H1 (cell line): ENCODE measurements around the gene CCDC174. TPM values are rescaled to one million over a fixed set of nuclear protein-coding genes. Genes with fewer than 3 reads are reported as not detected.

Experiments used
- CTCF ChIA-PET: fragments of 300-600 bp; sonication (Branson Sonifier 250); formaldehyde crosslinking; loops from one replicate; lab custom pipeline; 2021; ENCODE audit not compliant: partially characterized antibody; lab: Charles Lee
- POLR2A ChIA-PET: fragments of 300-600 bp; sonication (Branson Sonifier 250); formaldehyde crosslinking; loops from one replicate; lab custom pipeline; 2021; ENCODE audit warnings: inconsistent platforms; ENCODE audit not compliant: partially characterized antibody; lab: Charles Lee
- DNase-seq, 2 experiments: peaks; one replicate each; pipeline versions ENCODE4 v3.0.0 to v3.0.0-alpha.2; 2010 to 2022; ENCODE audit warnings: low spot score in 2 of 2, low read depth in 1 of 2, mixed read lengths in 1 of 2
- FAIRE-seq: peaks from 2 replicates; lab custom pipeline; 2011; peaks lifted over from hg19 to GRCh38; lab: Jason Lieb, UNC
- H2AFZ ChIP-seq: 2 replicates; pipeline ENCODE4 v1.8.1; 2012; ENCODE audit warnings: low read length, inconsistent platforms
- H2AK5ac ChIP-seq: 2 replicates; pipeline ENCODE4 v1.6.1; 2013; ENCODE audit warnings: low read depth, low read length
- H2BK120ac ChIP-seq: replicated peaks from 2 replicates; pipeline ENCODE3; 2013; ENCODE audit warnings: low read depth, low read length, inconsistent platforms
- H2BK12ac ChIP-seq: 2 replicates; pipeline ENCODE4 v1.6.1; 2013; ENCODE audit warnings: low read depth, low read length
- H2BK15ac ChIP-seq: 2 replicates; pipeline ENCODE4 v1.6.1; 2013; ENCODE audit warnings: low read length
- H2BK20ac ChIP-seq: 2 replicates; pipeline ENCODE4 v1.6.1; 2013; ENCODE audit warnings: low read length
- H2BK5ac ChIP-seq: 2 replicates; pipeline ENCODE4 v1.6.1; 2013; ENCODE audit warnings: low read depth, low read length
- H3K14ac ChIP-seq: 2 replicates; pipeline ENCODE4 v1.6.1; 2013; ENCODE audit warnings: inconsistent platforms; ENCODE audit not compliant: insufficient read length
- H3K18ac ChIP-seq: 2 replicates; pipeline ENCODE4 v1.6.1; 2013; ENCODE audit warnings: low read length; ENCODE audit errors: extremely low read depth
- H3K23ac ChIP-seq: 2 replicates; pipeline ENCODE4 v1.6.1; 2013; ENCODE audit warnings: inconsistent platforms; ENCODE audit not compliant: insufficient read length
- H3K23me2 ChIP-seq: 2 replicates; pipeline ENCODE4 v1.6.1; 2013; ENCODE audit warnings: low read depth, low read length
- H3K27ac ChIP-seq: 2 replicates; pipeline ENCODE4 v1.6.1; 2011; ENCODE audit warnings: low read depth, low read length, inconsistent platforms
- H3K27me3 ChIP-seq, 4 experiments: replicated peaks in 1 of 4; 1 replicate in 1 of 4; 2 replicates in 3 of 4; pipeline versions ENCODE4 v1.6.1 to v1.8.1; 2011 to 2013; ENCODE audit warnings: low read length in 3 of 4, mild to moderate bottlenecking in 3 of 4, inconsistent platforms in 2 of 4, mixed read lengths in 2 of 4, moderate library complexity in 1 of 4; ENCODE audit not compliant: control insufficient read depth in 3 of 4, insufficient read depth in 3 of 4; ENCODE audit errors: extremely low read depth in 1 of 4
- H3K36me3 ChIP-seq, 4 experiments: 2 replicates each; pipeline versions ENCODE4 v1.6.1 to v1.8.1; 2011 to 2013; ENCODE audit warnings: mild to moderate bottlenecking in 4 of 4, low read length in 3 of 4, moderate library complexity in 2 of 4, control low read depth in 1 of 4, inconsistent platforms in 1 of 4; ENCODE audit not compliant: insufficient read depth in 4 of 4, control insufficient read depth in 2 of 4
- H3K4ac ChIP-seq: replicated peaks from 2 replicates; pipeline ENCODE3; 2013; ENCODE audit warnings: low read length, low read depth, mixed read lengths, inconsistent platforms; ENCODE audit not compliant: insufficient read length
- H3K4me1 ChIP-seq, 4 experiments: replicated peaks in 1 of 4; 1 replicate in 1 of 4; 2 replicates in 3 of 4; pipeline versions ENCODE4 v1.6.1 to v1.8.1; 2011 to 2013; ENCODE audit warnings: low read length in 3 of 4, inconsistent platforms in 2 of 4, mixed read lengths in 1 of 4; ENCODE audit not compliant: insufficient read depth in 4 of 4, control insufficient read depth in 3 of 4
- H3K4me2 ChIP-seq, 2 experiments: 2 replicates each; pipeline versions ENCODE4 v1.6.1 to v1.8.1; 2011 to 2013; ENCODE audit warnings: low read depth in 2 of 2, low read length in 2 of 2, control low read depth in 1 of 2, inconsistent platforms in 1 of 2, mild to moderate bottlenecking in 1 of 2; ENCODE audit not compliant: insufficient read depth in 1 of 2
- H3K4me3 ChIP-seq, 4 experiments: fragments of 200-600, 300-600 bp in 1 of 4; sonication (generic), shearing (Covaris generic), sonication (Bioruptor Twin) in 1 of 4; 2 replicates each; pipeline versions ENCODE4 v1.5.1 to v1.8.1; 2011 to 2016; ENCODE audit warnings: low read length in 4 of 4, low read depth in 3 of 4, control low read depth in 2 of 4, inconsistent platforms in 2 of 4, mild to moderate bottlenecking in 2 of 4, mixed read lengths in 1 of 4, moderate library complexity in 1 of 4; ENCODE audit not compliant: insufficient read depth in 2 of 4; ENCODE audit errors: extremely low read depth in 1 of 4
- H3K56ac ChIP-seq: replicated peaks from 2 replicates; pipeline ENCODE3; 2013; ENCODE audit warnings: low read depth, mild to moderate bottlenecking, mixed read lengths, low read length, inconsistent platforms; ENCODE audit not compliant: insufficient read length
- H3K79me1 ChIP-seq: 2 replicates; pipeline ENCODE4 v1.6.1; 2013; ENCODE audit warnings: low read depth, low read length, control low read depth
- H3K79me2 ChIP-seq, 2 experiments: 2 replicates each; pipeline versions ENCODE4 v1.6.1 to v1.8.1; 2012 to 2013; ENCODE audit warnings: low read length in 2 of 2, mild to moderate bottlenecking in 2 of 2, inconsistent platforms in 1 of 2; ENCODE audit not compliant: insufficient read depth in 2 of 2, control insufficient read depth in 1 of 2
- H3K9ac ChIP-seq, 4 experiments: replicated peaks in 1 of 4; 1 replicate in 1 of 4; 2 replicates in 3 of 4; pipeline versions ENCODE4 v1.6.1 to v1.8.1; 2011 to 2013; ENCODE audit warnings: low read depth in 3 of 4, low read length in 3 of 4, control low read depth in 2 of 4, mild to moderate bottlenecking in 2 of 4, moderate library complexity in 2 of 4, inconsistent platforms in 1 of 4; ENCODE audit errors: extremely low read depth in 1 of 4
- H3K9me3 ChIP-seq, 2 experiments: 2 replicates each; pipeline versions ENCODE4 v1.6.1 to v1.8.1; 2012 to 2013; ENCODE audit warnings: mild to moderate bottlenecking in 2 of 2, moderate library complexity in 2 of 2, control low read depth in 1 of 2, inconsistent platforms in 1 of 2, low read depth in 1 of 2, low read length in 1 of 2, mixed read lengths in 1 of 2; ENCODE audit not compliant: insufficient read depth in 2 of 2
- H4K20me1 ChIP-seq, 2 experiments: replicated peaks in 1 of 2; 2 replicates each; pipeline versions ENCODE3 to v1.8.1; 2011 to 2013; ENCODE audit warnings: inconsistent platforms in 2 of 2, low read length in 2 of 2, mild to moderate bottlenecking in 1 of 2; ENCODE audit not compliant: insufficient read depth in 2 of 2, control insufficient read depth in 1 of 2
- H4K5ac ChIP-seq: 2 replicates; pipeline ENCODE4 v1.6.1; 2013; ENCODE audit warnings: low read length, low read depth, mixed read lengths, inconsistent platforms; ENCODE audit not compliant: insufficient read length
- H4K8ac ChIP-seq: 2 replicates; pipeline ENCODE4 v1.8.0; 2013; ENCODE audit warnings: mild to moderate bottlenecking, moderate library complexity, low read length, inconsistent platforms; ENCODE audit not compliant: insufficient read depth; ENCODE audit errors: extremely low read depth
- H4K91ac ChIP-seq: replicated peaks from 2 replicates; pipeline ENCODE3; 2013; ENCODE audit warnings: low read length, mixed read lengths, inconsistent platforms; ENCODE audit not compliant: insufficient read length
- CTBP2 ChIP-seq: IDR thresholded peaks from 2 replicates; pipeline ENCODE4 v1.7.0; 2011; ENCODE audit warnings: borderline replicate concordance, mild to moderate bottlenecking, moderate library complexity, mixed read lengths, low read length; ENCODE audit not compliant: insufficient read depth, insufficient read length
- MAFK ChIP-seq: IDR thresholded peaks from 2 replicates; pipeline ENCODE4 v1.6.1; 2012; ENCODE audit warnings: low read depth, mild to moderate bottlenecking, improper control_type of control experiment, low read length
- NANOG ChIP-seq: IDR thresholded peaks from 2 replicates; pipeline ENCODE4 v1.6.1; 2011; ENCODE audit warnings: low read length, low read depth, mild to moderate bottlenecking, inconsistent platforms; ENCODE audit not compliant: insufficient read depth, poor library complexity, severe bottlenecking
- RBBP5 ChIP-seq: IDR thresholded peaks from 2 replicates; pipeline ENCODE4 v1.7.1; 2012; ENCODE audit warnings: low read depth, mild to moderate bottlenecking, inconsistent platforms, low read length, moderate library complexity, borderline replicate concordance
- TAF7 ChIP-seq: optimal IDR thresholded peaks from 2 replicates; pipeline ENCODE3; 2011; ENCODE audit warnings: low read depth, mild to moderate bottlenecking, inconsistent platforms, low read length, moderate library complexity, borderline replicate concordance
- TBP ChIP-seq: IDR thresholded peaks from 2 replicates; pipeline ENCODE4 v1.6.1; 2011; ENCODE audit warnings: low read depth, low read length, improper control_type of control experiment
- WGBS, 2 experiments: shearing (Covaris generic) in 1 of 2; methylation state at CpG; one replicate each; pipeline versions ENCODE4 v1.1.6 to v1.1.7; 2013 to 2015; ENCODE audit warnings: low lambda C conversion rate in 2 of 2, mixed read lengths in 2 of 2, inconsistent platforms in 1 of 2, low coverage in 1 of 2, missing lambda C conversion rate in 1 of 2; ENCODE audit not compliant: insufficient replicate concordance in 2 of 2, insufficient coverage in 1 of 2, insufficient read length in 1 of 2; ENCODE audit errors: extremely low coverage in 1 of 2, missing lambda C conversion rate in 1 of 2; 5-methylcytosine and 5-hydroxymethylcytosine counted together
- polyA plus RNA-seq, 7 experiments: library from polyadenylated mRNA; depleted of rRNA in 3 of 7; stranded (reverse) in 5 of 7; unstranded in 2 of 7; fragments of >200 nt in 5 of 7; fragments of 200-250 nt in 2 of 7; gene quantifications; 1 replicate in 5 of 7; 2 replicates in 1 of 7; 4 replicates in 1 of 7; pipeline versions ENCODE4 v1.2.1 to v1.2.3, GENCODE V29; 2011 to 2013; ENCODE audit warnings: missing spikeins in 2 of 7, mixed read lengths in 2 of 7
- total RNA-seq: library from RNA; stranded (reverse); fragmentation: NEBNext Ultra II Directional; extraction: Animal tissue kit (Norgen Biotek cat#: 25700); gene quantifications from 2 replicates; pipeline ENCODE4 v1.2.1, GENCODE V29; 2021
- TF ChIP-seq, protein P1 (sequence below): IDR thresholded peaks from 2 replicates; pipeline ENCODE4 v1.6.1; 2011; ENCODE audit warnings: low read length, improper control_type of control experiment
- TF ChIP-seq, protein P2 (sequence below), 3 experiments: IDR thresholded peaks; 1 replicate in 2 of 3; 2 replicates in 1 of 3; pipeline versions ENCODE4 v1.5.1 to v1.6.1; 2011; ENCODE audit warnings: low read length in 3 of 3, mild to moderate bottlenecking in 3 of 3, inconsistent platforms in 2 of 3, low read depth in 1 of 3, moderate library complexity in 1 of 3; ENCODE audit not compliant: insufficient read depth in 1 of 3; ENCODE audit errors: control extremely low read depth in 1 of 3

CCDC174 gene
- total and polyA plus RNA-seq, 2 of the 8 experiments (the other 6 are each of a cell fraction or from before 2014, with no cell fraction given) = 3.5 to 11.9 TPM

DNA sequence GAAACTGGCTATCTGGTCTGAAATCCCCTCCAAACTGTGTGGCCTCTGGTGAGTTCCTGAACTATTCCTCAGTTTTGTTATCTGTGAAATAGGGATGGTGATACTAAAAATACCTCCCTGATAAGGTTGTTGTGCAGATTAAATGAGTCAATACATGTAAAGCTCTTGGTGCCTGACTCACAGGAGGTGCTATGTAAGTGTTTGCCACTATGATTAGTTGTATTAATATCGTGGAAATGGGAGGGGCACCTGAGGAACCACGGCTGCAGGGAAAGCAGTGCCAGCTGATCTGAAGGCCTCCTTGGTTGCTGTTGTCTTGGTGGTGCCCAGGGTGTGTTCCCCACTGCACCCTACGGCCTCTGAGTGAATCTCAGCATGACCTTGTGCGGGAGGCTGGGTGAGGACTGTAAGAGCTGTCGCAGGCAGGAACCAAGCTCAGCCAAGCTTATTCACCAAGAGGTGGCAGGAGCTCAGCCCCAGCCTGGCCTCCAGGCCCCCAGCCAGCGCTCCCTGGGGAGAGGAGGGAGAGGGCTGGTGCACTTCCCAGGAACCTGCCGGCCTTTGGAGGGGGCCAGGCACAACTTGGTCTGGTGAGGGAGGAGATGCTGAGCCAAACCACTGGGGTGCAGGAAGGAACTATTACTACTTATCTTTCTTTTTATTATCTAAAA, 44.8 kb upstream of the CCDC174 start:
- peaks cover 9% of the 10 kb centered on the region; the same call in 1 of the 2 replicates for H3K23me2 ChIP-seq
- H4K8ac ChIP-seq = peak overlapping the region; percentile 53; the same call in 1 of the 2 replicates
- no peak overlapping the region for H2BK20ac ChIP-seq
- H3K36me3 ChIP-seq = no peaks in the 10 kb centered on the region
- H3K56ac ChIP-seq = no peak overlapping the region
- H2BK5ac ChIP-seq = no peak overlapping the region
- H2AFZ ChIP-seq = no peak overlapping the region
- no peak overlapping the region for H3K14ac ChIP-seq
- CTCF ChIA-PET = interaction anchor here (0.5 to 5.6 kb wide), 17 partner anchors 10 to 175 kb away, joined by 3 to 54 read pairs (median 4); no protein-coding TSS in a partner anchor
- no peak overlapping the region for H3K27ac ChIP-seq
- H4K20me1 ChIP-seq = no peaks in the 10 kb centered on the region
- H3K79me2 ChIP-seq = no peaks in the 10 kb centered on the region
- H3K4me1 ChIP-seq = peaks cover 0 to 5% (median 3%) of the 10 kb centered on the region in 4 experiments; a peak in 5 of 7 replicates
- H3K27me3 ChIP-seq = peaks cover 0 to 11% (median 10%) of the 10 kb centered on the region in 4 experiments; a peak in 5 of 7 replicates
- no peak overlapping the region for H2BK120ac ChIP-seq
- POLR2A ChIA-PET = interaction anchor here (0.5 to 1.4 kb wide), 2 partner anchors 34 to 302 kb away, joined by 3 to 4 read pairs; no protein-coding TSS in a partner anchor
- FAIRE-seq (no peak), DNase-seq (no peak)
- no peak overlapping the region for H3K18ac ChIP-seq
- no peaks in the 10 kb centered on the region for H3K79me1 ChIP-seq
- H2AK5ac ChIP-seq = no peak overlapping the region
- H3K4me3 ChIP-seq = no peak overlapping the region
- no peak overlapping the region for H2BK15ac ChIP-seq
- no peak overlapping the region for H3K4me2 ChIP-seq
- WGBS, 2 experiments = 88% methylated on average over 6 of the region's 7 CpGs; no CpG with 5 or more reads in 1 of the 2 experiments
- H2BK12ac ChIP-seq = no peak overlapping the region
- H4K5ac ChIP-seq = no peak overlapping the region
- no peak overlapping the region for H4K91ac ChIP-seq
- H3K9me3 ChIP-seq = no peaks in the 10 kb centered on the region
- H3K4ac ChIP-seq = no peak overlapping the region
- H3K23ac ChIP-seq = no peak overlapping the region
- no peak overlapping the region for H3K9ac ChIP-seq
- TF ChIP-seq CTBP2 (no peak), RBBP5 (no peak), MAFK (no peak), TAF7 (no peak), NANOG (no peak), TBP (no peak)
- TF ChIP-seq, protein P1, sequence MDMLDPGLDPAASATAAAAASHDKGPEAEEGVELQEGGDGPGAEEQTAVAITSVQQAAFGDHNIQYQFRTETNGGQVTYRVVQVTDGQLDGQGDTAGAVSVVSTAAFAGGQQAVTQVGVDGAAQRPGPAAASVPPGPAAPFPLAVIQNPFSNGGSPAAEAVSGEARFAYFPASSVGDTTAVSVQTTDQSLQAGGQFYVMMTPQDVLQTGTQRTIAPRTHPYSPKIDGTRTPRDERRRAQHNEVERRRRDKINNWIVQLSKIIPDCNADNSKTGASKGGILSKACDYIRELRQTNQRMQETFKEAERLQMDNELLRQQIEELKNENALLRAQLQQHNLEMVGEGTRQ = no peak
- TF ChIP-seq, protein P2, sequence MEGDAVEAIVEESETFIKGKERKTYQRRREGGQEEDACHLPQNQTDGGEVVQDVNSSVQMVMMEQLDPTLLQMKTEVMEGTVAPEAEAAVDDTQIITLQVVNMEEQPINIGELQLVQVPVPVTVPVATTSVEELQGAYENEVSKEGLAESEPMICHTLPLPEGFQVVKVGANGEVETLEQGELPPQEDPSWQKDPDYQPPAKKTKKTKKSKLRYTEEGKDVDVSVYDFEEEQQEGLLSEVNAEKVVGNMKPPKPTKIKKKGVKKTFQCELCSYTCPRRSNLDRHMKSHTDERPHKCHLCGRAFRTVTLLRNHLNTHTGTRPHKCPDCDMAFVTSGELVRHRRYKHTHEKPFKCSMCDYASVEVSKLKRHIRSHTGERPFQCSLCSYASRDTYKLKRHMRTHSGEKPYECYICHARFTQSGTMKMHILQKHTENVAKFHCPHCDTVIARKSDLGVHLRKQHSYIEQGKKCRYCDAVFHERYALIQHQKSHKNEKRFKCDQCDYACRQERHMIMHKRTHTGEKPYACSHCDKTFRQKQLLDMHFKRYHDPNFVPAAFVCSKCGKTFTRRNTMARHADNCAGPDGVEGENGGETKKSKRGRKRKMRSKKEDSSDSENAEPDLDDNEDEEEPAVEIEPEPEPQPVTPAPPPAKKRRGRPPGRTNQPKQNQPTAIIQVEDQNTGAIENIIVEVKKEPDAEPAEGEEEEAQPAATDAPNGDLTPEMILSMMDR (IDR thresholded peaks at IDR 0.05; ENCODE audit: control extremely low read depth in 1 of 3, insufficient read depth in 1 of 3, low read depth in 1 of 3, low read length in 3 of 3) = no peak
